Occipital lobe (tissue), 2 donors: ENCODE results near the gene UBP1. TPM values are rescaled to one million over a fixed set of nuclear protein-coding genes. Genes with fewer than 3 reads are reported as not detected.
A peak's percentile ranks its signal among the peaks of the same experiment; 100 is the strongest.
"Not testable (repeated sequence)": the region's sequence is repeated elsewhere in the genome, so short reads cannot be mapped to it uniquely, and the experiment has no call there.

ENCODE experiments used
- DNase-seq: peaks from one replicate; lab custom pipeline; 2025; lab: John Stamatoyannopoulos, UW
- total RNA-seq: library from RNA; depleted of rRNA; stranded (reverse); fragments of >200 nt; gene quantifications from one replicate; pipeline ENCODE4 v1.2.3, GENCODE V29; 2014

Gene UBP1
- total RNA-seq = 81.9 TPM

- DNase-seq = peak; percentile 98
These were observed at the start of gene UBP1 for GRCh38 chr3:33440328-33441224. UBP1 (minus strand) TSS chr3:33440405; CDS start chr3:33439848, 557 bp downstream.

- DNase-seq = no peak
These were observed 48.5 kb upstream of the UBP1 start for GRCh38 chr3:33488683-33489082.

GRCh38 chr3:33488246-33488645 lies 48.0 kb upstream of the UBP1 start:
- DNase-seq = no peak

- DNase-seq = no peak
These were observed 41.9 kb upstream of the UBP1 start for GRCh38 chr3:33482111-33482521.

GRCh38 chr3:33474896-33475295 lies 34.7 kb upstream of the UBP1 start:
- no peak for DNase-seq

GRCh38 chr3:33473813-33474212 lies 33.6 kb upstream of the UBP1 start:
- DNase-seq = no peak

- DNase-seq = no peak
These were observed 27.6 kb upstream of the UBP1 start for GRCh38 chr3:33467786-33468185.

GRCh38 chr3:33461097-33461496 lies 20.9 kb upstream of the UBP1 start:
- DNase-seq = no peak

GRCh38 chr3:33459577-33459976 lies 19.4 kb upstream of the UBP1 start:
- DNase-seq = not testable (repeated sequence)

- DNase-seq = no peak
These were observed 18.2 kb upstream of the UBP1 start for GRCh38 chr3:33458446-33458845.

GRCh38 chr3:33456756-33457155 lies 16.6 kb upstream of the UBP1 start:
- DNase-seq = no peak

GRCh38 chr3:33453331-33453761 lies 13.1 kb upstream of the UBP1 start:
- DNase-seq = no peak

GRCh38 chr3:33451994-33452393 lies 11.8 kb upstream of the UBP1 start:
- DNase-seq = not testable (repeated sequence)

GRCh38 chr3:33447958-33448357 lies 7.8 kb upstream of the UBP1 start:
- DNase-seq = no peak

- DNase-seq = not testable (repeated sequence)
These were observed 7.0 kb upstream of the UBP1 start for GRCh38 chr3:33447256-33447625.

GRCh38 chr3:33442190-33442589 lies 2.0 kb upstream of the UBP1 start:
- no peak for DNase-seq

- DNase-seq = no peak
These were observed 1.2 kb upstream of the UBP1 start for GRCh38 chr3:33441225-33441976.

- peak; percentile 64 for DNase-seq
These were observed 468 bp downstream of the UBP1 start for GRCh38 chr3:33439546-33440327.

GRCh38 chr3:33438881-33439545 lies 1.2 kb downstream of the UBP1 start:
- no peak for DNase-seq

GRCh38 chr3:33438284-33438668 lies 1.9 kb downstream of the UBP1 start:
- no peak for DNase-seq
